Activated CD8-positive, alpha-beta memory T cell treated with anti-CD3 and anti-CD28 coated beads, Interleukin-2, amount 50 U/mL, for 24 hours (primary cell): ENCODE data around the gene SYNGR4.
"Not testable (repeated sequence)": the region's sequence is repeated elsewhere in the genome, so short reads cannot be mapped to it uniquely, and the experiment has no call there.

Experiments
- DNase-seq: peaks from one replicate; pipeline ENCODE4 v3.0.0-alpha.2; 2020; ENCODE audit errors: extremely low read depth

SYNGR4 gene

GRCh38 chr19:48371367-48371766 is 7.2 kb downstream of the SYNGR4 start:
- no peak for DNase-seq

GRCh38 chr19:48371771-48372170 is 7.6 kb downstream of the SYNGR4 start:
- DNase-seq: not testable (repeated sequence)

GRCh38 chr19:48372904-48373303 is 8.7 kb downstream of the SYNGR4 start:
- DNase-seq: no peak

GRCh38 chr19:48373567-48373966 is 9.4 kb downstream of the SYNGR4 start:
- no peak for DNase-seq

- DNase-seq: no peak
Observed at GRCh38 chr19:48378194-48378570, 14.0 kb downstream of the SYNGR4 start.

GRCh38 chr19:48379058-48379457 is 14.9 kb downstream of the SYNGR4 start:
- no peak for DNase-seq

- DNase-seq: no peak
Observed at GRCh38 chr19:48381178-48381950, 17.2 kb downstream of the SYNGR4 start.

- DNase-seq: no peak
Observed at GRCh38 chr19:48382286-48382685, 18.1 kb downstream of the SYNGR4 start.

GRCh38 chr19:48385461-48386087 is 21.4 kb downstream of the SYNGR4 start:
- no peak for DNase-seq

- no peak for DNase-seq
Observed at GRCh38 chr19:48386981-48387380, 22.8 kb downstream of the SYNGR4 start.

- no peak for DNase-seq
Observed at GRCh38 chr19:48390188-48391099, 26.3 kb downstream of the SYNGR4 start.

GRCh38 chr19:48391100-48392005 is 27.2 kb downstream of the SYNGR4 start, which contains the start of gene KDELR1:
Gene KDELR1 (minus strand): TSS chr19:48391551. CDS start chr19:48391358, 193 bp downstream.
- no peak for DNase-seq

GRCh38 chr19:48392006-48392344 is 27.8 kb downstream of the SYNGR4 start:
- not testable (repeated sequence) for DNase-seq

- DNase-seq: no peak
Observed at GRCh38 chr19:48392860-48393558, 28.8 kb downstream of the SYNGR4 start.

GRCh38 chr19:48393559-48394330 is 29.6 kb downstream of the SYNGR4 start, which contains the start of gene GRIN2D:
Gene GRIN2D (plus strand): TSS chr19:48393668. CDS start chr19:48398393, 4,725 bp downstream.
- no peak for DNase-seq

GRCh38 chr19:48394331-48395169 is 30.4 kb downstream of the SYNGR4 start:
- DNase-seq: no peak

- DNase-seq: no peak
Observed at GRCh38 chr19:48395170-48395455, 30.9 kb downstream of the SYNGR4 start.

GRCh38 chr19:48395499-48395898 is 31.3 kb downstream of the SYNGR4 start:
- DNase-seq: no peak
